Right lobe of liver (tissue), 4 donors: ENCODE data around the gene DCAF5.

ENCODE experiments used
- CTCF ChIP-seq, 4 donors: fragments of 200-600 bp in 3 of 4; fragments of 450-650 bp in 1 of 4; IDR thresholded peaks; one replicate each; pipeline versions ENCODE4 v1.5.1 to v1.8.0; 2016 to 2022; ENCODE audit warnings: antibody characterized with exemption in 4 of 4, mild to moderate bottlenecking in 2 of 4
- POLR2A ChIP-seq: fragments of 450-650 bp; IDR thresholded peaks from one replicate; pipeline ENCODE4 v1.6.1; 2017; ENCODE audit warnings: antibody characterized with exemption, mild to moderate bottlenecking
- donor health status: DM: no; HTN: no; CAD: no.
- donor health status: DM: no; HTN: no; CAD: no.
- donor health status: DM: no; HTN: yes; CAD: no.

GRCh38 chr14:69142101-69142500 lies 10.8 kb downstream of the DCAF5 start:
- no peak for TF ChIP-seq CTCF (IDR thresholded peaks at IDR 0.05)
- TF ChIP-seq POLR2A = no peak
